Measurements from ENCODE around the gene LIPT2. TPM values are rescaled to one million over a fixed set of nuclear protein-coding genes. Genes with fewer than 3 reads are reported as not detected.

Gene LIPT2
- polyA plus RNA-seq, 1 of the 3 experiments (the other 2 are of a cell fraction), result 4.6 TPM

DNA sequence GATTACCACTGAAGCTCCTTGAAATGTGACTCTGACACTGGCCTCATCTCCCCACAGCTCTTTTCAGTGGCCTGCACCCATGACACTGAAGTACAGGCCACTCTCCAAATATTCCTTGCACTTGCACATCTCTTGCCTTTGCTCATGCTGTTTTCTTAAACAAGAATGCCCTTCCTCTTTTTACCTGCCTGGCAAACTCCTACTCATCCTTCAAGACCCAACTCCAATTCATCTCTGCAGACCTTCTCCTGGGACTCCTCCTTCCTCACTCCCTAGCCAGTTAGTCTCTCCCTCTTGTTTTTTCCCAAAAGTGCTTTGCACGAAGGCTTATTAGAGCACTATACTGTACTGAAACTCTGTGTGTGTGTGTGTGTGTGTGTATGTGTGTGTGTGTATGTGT is 28.8 kb downstream of the LIPT2 start:
- 63% methylated on average over 1 of the region's 1 CpG for WGBS (ENCODE audit: low lambda C conversion rate)
- no peaks in the 10 kb centered on the region for H3K79me2 ChIP-seq (ENCODE audit: insufficient read depth)
- no peaks in the 10 kb centered on the region for H3K36me3 ChIP-seq (replicated peaks in 1 of 2; ENCODE audit: control insufficient read depth in 1 of 2, insufficient read depth in 2 of 2, low read length in 1 of 2)
- no peaks in the 10 kb centered on the region; a peak in 1 of 4 replicates for H3K4me1 ChIP-seq (ENCODE audit: control insufficient read depth in 1 of 2, insufficient read depth in 2 of 2, low read depth in 1 of 2, low read length in 1 of 2)
- H3K9ac ChIP-seq, result no peak overlapping the region
- POLR2A ChIA-PET, result no interaction called here
- no peaks in the 10 kb centered on the region for H3K9me3 ChIP-seq
- CTCF ChIA-PET, result interaction anchor here (3.1 to 3.6 kb wide), 2 partner anchors 12 to 106 kb away, joined by 16 to 40 read pairs; no protein-coding TSS in a partner anchor
- H3K27ac ChIP-seq (ENCODE audit: low read depth in 2 of 2, low read length in 1 of 2), result no peak overlapping the region
- DNase-seq, result no peak
- TF ChIP-seq TCF12 (IDR thresholded peaks at IDR 0.05) (no peak), FOXJ3 (CRISPR knock-in tag; IDR thresholded peaks at IDR 0.05) (no peak)
- H3K27me3 ChIP-seq (ENCODE audit: insufficient read depth), result no peaks in the 10 kb centered on the region; the same call in 1 of the 2 replicates
- H3K4me2 ChIP-seq, result no peak overlapping the region
- H4K20me1 ChIP-seq (ENCODE audit: insufficient read depth), result no peaks in the 10 kb centered on the region
- H3K9me2 ChIP-seq, result no peaks in the 10 kb centered on the region
- no peak overlapping the region for H3K4me3 ChIP-seq (ENCODE audit: low read depth in 2 of 2, low read length in 1 of 2)
- no peaks in the 10 kb centered on the region for H3F3A ChIP-seq (replicated peaks; ENCODE audit: insufficient read depth)
- H2AFZ ChIP-seq (ENCODE audit: low read depth), result no peak overlapping the region

DNA sequence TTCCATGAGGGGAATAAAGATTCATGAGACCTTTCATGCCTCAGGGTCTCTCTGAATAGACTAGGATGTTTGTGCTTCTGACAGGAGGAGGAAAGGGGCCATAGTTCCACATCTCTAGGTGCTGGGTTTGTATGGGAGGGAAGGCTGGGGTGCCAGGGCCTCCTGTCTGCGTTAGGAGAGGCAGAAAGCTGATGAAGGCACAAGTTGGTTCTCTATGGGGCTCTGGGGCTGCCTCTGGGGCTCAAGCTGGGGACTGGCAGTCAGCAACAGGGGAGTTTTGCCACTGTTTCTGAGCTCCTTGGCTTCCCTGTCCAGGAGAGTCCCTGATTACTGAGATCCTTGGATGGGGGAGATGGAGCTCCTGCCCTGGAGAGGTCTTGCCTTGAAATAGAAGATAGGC is 30.3 kb downstream of the LIPT2 start:
- no CpG with 5 or more reads among the region's 1 CpG for WGBS (ENCODE audit: low lambda C conversion rate)
- no peaks in the 10 kb centered on the region; a peak in 1 of 4 replicates for H3K4me1 ChIP-seq (ENCODE audit: control insufficient read depth in 1 of 2, insufficient read depth in 2 of 2, low read depth in 1 of 2, low read length in 1 of 2)
- H3K27ac ChIP-seq (ENCODE audit: low read depth in 2 of 2, low read length in 1 of 2), result no peak overlapping the region
- no peaks in the 10 kb centered on the region for H3K79me2 ChIP-seq (ENCODE audit: insufficient read depth)
- H3K27me3 ChIP-seq (ENCODE audit: insufficient read depth), result no peaks in the 10 kb centered on the region; the same call in 1 of the 2 replicates
- DNase-seq, result no peak
- H3K4me3 ChIP-seq (ENCODE audit: low read depth in 2 of 2, low read length in 1 of 2), result no peak overlapping the region
- no peaks in the 10 kb centered on the region for H3K36me3 ChIP-seq (replicated peaks in 1 of 2; ENCODE audit: control insufficient read depth in 1 of 2, insufficient read depth in 2 of 2, low read length in 1 of 2)
- H4K20me1 ChIP-seq (ENCODE audit: insufficient read depth), result no peaks in the 10 kb centered on the region
- H3K4me2 ChIP-seq, result no peak overlapping the region
- no peak for TF ChIP-seq EP300 (IDR thresholded peaks at IDR 0.05; ENCODE audit: borderline replicate concordance in 1 of 2, low read depth in 1 of 2, low read length in 1 of 2)
- TF ChIP-seq NFIC (IDR thresholded peaks at IDR 0.05; ENCODE audit: borderline replicate concordance), result no peak
- TF ChIP-seq SMC3 (IDR thresholded peaks at IDR 0.05; ENCODE audit: low read depth, low read length), result no peak
- no peak for TF ChIP-seq RAD21 (IDR thresholded peaks at IDR 0.05; ENCODE audit: low read length)
- no peak for TF ChIP-seq CHD2 (IDR thresholded peaks at IDR 0.05; ENCODE audit: low read length, partially characterized antibody)
- no peak for TF ChIP-seq FOXJ3 (CRISPR knock-in tag; IDR thresholded peaks at IDR 0.05)
- TF ChIP-seq TCF12 (IDR thresholded peaks at IDR 0.05), result no peak
- TF ChIP-seq, protein P1, sequence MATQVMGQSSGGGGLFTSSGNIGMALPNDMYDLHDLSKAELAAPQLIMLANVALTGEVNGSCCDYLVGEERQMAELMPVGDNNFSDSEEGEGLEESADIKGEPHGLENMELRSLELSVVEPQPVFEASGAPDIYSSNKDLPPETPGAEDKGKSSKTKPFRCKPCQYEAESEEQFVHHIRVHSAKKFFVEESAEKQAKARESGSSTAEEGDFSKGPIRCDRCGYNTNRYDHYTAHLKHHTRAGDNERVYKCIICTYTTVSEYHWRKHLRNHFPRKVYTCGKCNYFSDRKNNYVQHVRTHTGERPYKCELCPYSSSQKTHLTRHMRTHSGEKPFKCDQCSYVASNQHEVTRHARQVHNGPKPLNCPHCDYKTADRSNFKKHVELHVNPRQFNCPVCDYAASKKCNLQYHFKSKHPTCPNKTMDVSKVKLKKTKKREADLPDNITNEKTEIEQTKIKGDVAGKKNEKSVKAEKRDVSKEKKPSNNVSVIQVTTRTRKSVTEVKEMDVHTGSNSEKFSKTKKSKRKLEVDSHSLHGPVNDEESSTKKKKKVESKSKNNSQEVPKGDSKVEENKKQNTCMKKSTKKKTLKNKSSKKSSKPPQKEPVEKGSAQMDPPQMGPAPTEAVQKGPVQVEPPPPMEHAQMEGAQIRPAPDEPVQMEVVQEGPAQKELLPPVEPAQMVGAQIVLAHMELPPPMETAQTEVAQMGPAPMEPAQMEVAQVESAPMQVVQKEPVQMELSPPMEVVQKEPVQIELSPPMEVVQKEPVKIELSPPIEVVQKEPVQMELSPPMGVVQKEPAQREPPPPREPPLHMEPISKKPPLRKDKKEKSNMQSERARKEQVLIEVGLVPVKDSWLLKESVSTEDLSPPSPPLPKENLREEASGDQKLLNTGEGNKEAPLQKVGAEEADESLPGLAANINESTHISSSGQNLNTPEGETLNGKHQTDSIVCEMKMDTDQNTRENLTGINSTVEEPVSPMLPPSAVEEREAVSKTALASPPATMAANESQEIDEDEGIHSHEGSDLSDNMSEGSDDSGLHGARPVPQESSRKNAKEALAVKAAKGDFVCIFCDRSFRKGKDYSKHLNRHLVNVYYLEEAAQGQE (IDR thresholded peaks at IDR 0.05; ENCODE audit: low read depth, low read length), result no peak
- TF ChIP-seq MEF2A (IDR thresholded peaks at IDR 0.05; ENCODE audit: borderline replicate concordance, low read depth), result no peak
- TF ChIP-seq, protein P2, sequence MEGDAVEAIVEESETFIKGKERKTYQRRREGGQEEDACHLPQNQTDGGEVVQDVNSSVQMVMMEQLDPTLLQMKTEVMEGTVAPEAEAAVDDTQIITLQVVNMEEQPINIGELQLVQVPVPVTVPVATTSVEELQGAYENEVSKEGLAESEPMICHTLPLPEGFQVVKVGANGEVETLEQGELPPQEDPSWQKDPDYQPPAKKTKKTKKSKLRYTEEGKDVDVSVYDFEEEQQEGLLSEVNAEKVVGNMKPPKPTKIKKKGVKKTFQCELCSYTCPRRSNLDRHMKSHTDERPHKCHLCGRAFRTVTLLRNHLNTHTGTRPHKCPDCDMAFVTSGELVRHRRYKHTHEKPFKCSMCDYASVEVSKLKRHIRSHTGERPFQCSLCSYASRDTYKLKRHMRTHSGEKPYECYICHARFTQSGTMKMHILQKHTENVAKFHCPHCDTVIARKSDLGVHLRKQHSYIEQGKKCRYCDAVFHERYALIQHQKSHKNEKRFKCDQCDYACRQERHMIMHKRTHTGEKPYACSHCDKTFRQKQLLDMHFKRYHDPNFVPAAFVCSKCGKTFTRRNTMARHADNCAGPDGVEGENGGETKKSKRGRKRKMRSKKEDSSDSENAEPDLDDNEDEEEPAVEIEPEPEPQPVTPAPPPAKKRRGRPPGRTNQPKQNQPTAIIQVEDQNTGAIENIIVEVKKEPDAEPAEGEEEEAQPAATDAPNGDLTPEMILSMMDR (IDR thresholded peaks at IDR 0.05), result no peak
- TF ChIP-seq, protein P3, sequence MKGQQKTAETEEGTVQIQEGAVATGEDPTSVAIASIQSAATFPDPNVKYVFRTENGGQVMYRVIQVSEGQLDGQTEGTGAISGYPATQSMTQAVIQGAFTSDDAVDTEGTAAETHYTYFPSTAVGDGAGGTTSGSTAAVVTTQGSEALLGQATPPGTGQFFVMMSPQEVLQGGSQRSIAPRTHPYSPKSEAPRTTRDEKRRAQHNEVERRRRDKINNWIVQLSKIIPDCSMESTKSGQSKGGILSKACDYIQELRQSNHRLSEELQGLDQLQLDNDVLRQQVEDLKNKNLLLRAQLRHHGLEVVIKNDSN (IDR thresholded peaks at IDR 0.05; ENCODE audit: borderline replicate concordance, low read depth), result no peak
- no peak for TF ChIP-seq TEAD4 (IDR thresholded peaks at IDR 0.05; ENCODE audit: borderline replicate concordance, insufficient read depth)
- TF ChIP-seq FOXM1 (IDR thresholded peaks at IDR 0.05; ENCODE audit: low read depth), result no peak
- no peak for TF ChIP-seq RCOR1 (IDR thresholded peaks at IDR 0.05; ENCODE audit: low read length)
- TF ChIP-seq POLR2AphosphoS5 (IDR thresholded peaks at IDR 0.05; ENCODE audit: low read depth, low read length), result no peak
- H2AFZ ChIP-seq (ENCODE audit: low read depth), result no peak overlapping the region
- H3F3A ChIP-seq (replicated peaks; ENCODE audit: insufficient read depth), result no peaks in the 10 kb centered on the region
- no peaks in the 10 kb centered on the region for H3K9me2 ChIP-seq
- no peaks in the 10 kb centered on the region for H3K9me3 ChIP-seq
- ChIA-PET CTCF (interaction anchor here (0.8 to 3.6 kb wide), 5 partner anchors 11 to 107 kb away, joined by 3 to 40 read pairs (median 11); partner anchors contain the start of gene LIPT2), POLR2A (no interaction called here)
- H3K9ac ChIP-seq, result no peak overlapping the region
